GM12865 (cell line): ENCODE measurements around the gene MRPL37.

Source experiments
- DNase-seq: peaks from one replicate; pipeline ENCODE4 v3.0.0; 2010; ENCODE audit warnings: low read depth
- H3K4me3 ChIP-seq: 2 replicates; pipeline ENCODE4 v1.5.1; 2011; ENCODE audit warnings: mild to moderate bottlenecking, low read depth, low read length, control low read depth
- CTCF ChIP-seq: IDR thresholded peaks from 2 replicates; pipeline ENCODE4 v1.5.1; 2011; ENCODE audit warnings: low read length, control low read depth, low read depth, inconsistent platforms; ENCODE audit not compliant: insufficient read depth; ENCODE audit errors: missing control alignments

The MRPL37 gene

DNA sequence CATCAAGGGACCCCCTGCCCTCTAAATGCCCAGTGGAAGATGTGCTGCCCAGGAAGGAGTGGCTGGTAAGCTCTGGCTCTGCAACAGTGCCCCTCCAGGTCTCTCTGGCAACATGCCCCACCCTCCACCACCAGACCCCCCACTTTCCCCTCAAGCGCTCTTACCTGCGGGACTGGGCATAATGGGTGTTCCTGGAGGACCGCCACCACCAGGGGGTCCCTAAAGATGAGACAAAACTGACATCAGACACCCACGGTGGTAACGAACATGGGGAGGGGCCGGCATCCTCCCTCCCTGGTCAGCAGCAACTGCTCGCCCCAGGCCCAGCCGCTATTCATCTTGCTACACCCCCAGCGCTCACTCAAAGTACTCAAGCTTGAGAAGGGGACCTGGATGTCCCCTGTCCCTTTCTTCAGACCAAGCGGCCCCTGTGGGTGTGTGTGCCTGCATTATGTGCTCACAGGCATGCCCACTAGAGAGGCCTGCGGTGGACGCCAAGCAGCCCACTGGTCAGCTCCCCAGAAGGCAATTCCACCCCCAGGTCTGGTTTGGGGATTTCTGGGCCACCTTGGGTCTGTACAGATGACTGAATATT lies 40.9 kb downstream of the MRPL37 start:
- TF ChIP-seq CTCF, result no peak
- no peak overlapping the region for H3K4me3 ChIP-seq
- DNase-seq, result no peak

DNA sequence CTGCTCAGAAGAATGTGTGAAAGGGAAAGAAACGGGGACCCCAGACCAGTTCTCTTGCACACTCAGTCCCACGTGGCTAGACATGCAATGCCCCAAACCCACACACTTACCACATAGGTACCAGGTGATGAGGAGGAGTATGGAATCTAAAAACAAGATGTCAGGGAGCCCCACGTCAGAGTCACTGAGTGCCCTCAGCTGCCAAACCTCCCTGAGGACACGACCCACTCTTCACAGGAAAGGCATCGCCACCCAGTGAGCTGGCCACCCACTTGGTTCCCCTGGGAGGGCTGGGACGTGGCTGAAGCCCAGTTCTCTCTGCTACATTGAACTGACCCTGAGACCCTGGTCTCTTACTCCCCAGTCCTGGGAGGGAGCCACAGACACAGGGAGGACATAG lies 41.4 kb downstream of the MRPL37 start:
- no peak overlapping the region for H3K4me3 ChIP-seq
- no peak for DNase-seq
- TF ChIP-seq CTCF, result no peak

GRCh38 chr1:54243022-54243421 lies 43.1 kb downstream of the MRPL37 start:
- DNase-seq, result no peak
- TF ChIP-seq CTCF, result no peak
- no peak overlapping the region for H3K4me3 ChIP-seq

DNA sequence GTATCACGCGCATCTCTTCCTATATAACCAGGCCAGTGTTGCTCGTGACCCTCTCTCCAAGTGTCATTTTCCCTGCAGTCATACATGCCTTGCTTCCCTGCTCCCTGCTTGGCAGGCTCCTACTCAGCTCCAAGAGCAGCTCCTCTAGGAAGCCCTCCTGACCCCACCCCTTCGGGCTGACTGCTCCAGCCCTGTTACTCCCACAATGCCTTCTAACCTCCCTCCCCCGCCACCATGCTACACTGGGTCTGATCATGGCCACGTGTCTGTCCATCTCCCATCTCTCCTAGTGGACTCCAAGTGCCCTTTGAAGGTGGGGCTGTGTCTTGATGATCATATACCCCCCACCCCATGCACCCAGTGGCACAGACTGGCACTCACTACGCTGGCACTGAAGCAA lies 44.7 kb downstream of the MRPL37 start:
- no peak for DNase-seq
- H3K4me3 ChIP-seq, result no peak overlapping the region
- TF ChIP-seq CTCF, result no peak

DNA sequence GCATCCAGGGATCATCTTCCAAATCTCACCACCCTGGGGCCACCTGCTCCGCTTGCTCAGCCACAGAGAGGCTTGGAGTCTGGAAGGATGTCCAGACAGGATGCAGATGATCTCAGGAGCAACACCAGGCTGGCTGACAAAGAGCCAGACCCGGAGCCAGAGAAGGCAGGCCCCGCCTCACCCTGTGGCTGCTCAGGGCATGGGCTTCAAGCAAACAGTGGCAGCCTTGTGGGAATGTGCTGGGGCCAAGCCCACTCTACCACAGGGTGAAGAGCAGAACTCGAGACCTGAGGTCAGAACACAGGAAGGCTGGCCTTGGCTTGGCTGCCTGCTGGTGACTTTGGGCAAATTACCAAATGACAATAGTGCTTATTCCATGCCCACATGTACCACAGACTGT lies 45.5 kb downstream of the MRPL37 start:
- DNase-seq, result no peak
- H3K4me3 ChIP-seq, result no peak overlapping the region
- TF ChIP-seq CTCF, result no peak

- DNase-seq, result no peak
- no peak overlapping the region for H3K4me3 ChIP-seq
- TF ChIP-seq CTCF, result no peak
Observed at GRCh38 chr1:54246116-54246721, 46.3 kb downstream of the MRPL37 start.
